Measurements from ENCODE around the gene UCHL5. TPM values are rescaled to one million over a fixed set of nuclear protein-coding genes. Genes with fewer than 3 reads are reported as not detected.

The UCHL5 gene
- polyA plus RNA-seq, 1 donor from 2014 or later = 28.8 TPM

DNA sequence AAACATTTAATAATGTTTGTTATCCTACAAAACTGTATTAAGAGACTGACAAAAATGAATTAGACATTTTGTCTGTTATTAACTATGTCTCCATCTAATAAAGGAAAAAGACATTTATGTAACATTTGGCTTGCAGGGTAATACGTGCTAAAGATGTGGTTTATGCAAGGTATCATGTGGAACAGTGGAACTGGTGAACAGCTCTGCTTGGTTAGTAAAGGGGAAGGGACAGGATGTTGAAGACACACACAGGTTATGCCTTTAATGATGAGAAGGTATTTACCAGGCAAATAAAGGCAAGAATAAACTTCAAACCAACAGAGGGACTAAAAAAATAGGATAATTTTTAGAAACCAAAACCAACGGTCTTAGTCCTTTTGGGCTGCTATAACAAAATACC is 93.1 kb downstream of the UCHL5 start:
- Histone ChIP-seq H3K4me2 (ENCODE audit: low read length) (no peak overlapping the region), H3K9ac (ENCODE audit: low read length) (no peak overlapping the region), H3K9me3 (ENCODE audit: low read length) (no peaks in the 10 kb centered on the region), H3K36me3 (ENCODE audit: insufficient read depth, low read length) (no peaks in the 10 kb centered on the region), H4K20me1 (ENCODE audit: insufficient read depth) (no peaks in the 10 kb centered on the region), H2AFZ (ENCODE audit: low read depth, low read length) (no peak overlapping the region), H3K9me2 (ENCODE audit: insufficient read depth, low read length) (no peaks in the 10 kb centered on the region), H3K79me2 (replicated peaks; ENCODE audit: insufficient read depth, low read length) (no peaks in the 10 kb centered on the region), H3K27me3 (ENCODE audit: insufficient read depth, low read depth, low read length) (no peaks in the 10 kb centered on the region), H3K27ac (ENCODE audit: low read length) (no peak overlapping the region), H3K4me3 (ENCODE audit: low read length) (no peak overlapping the region), H3F3A (ENCODE audit: insufficient read depth, low read length, poor library complexity, severe bottlenecking) (no peaks in the 10 kb centered on the region)
- no peak for TF ChIP-seq POLR2AphosphoS5 (IDR thresholded peaks at IDR 0.05)
- no peak for TF ChIP-seq MXI1 (conservative IDR thresholded peaks at IDR 0.05; ENCODE audit: poor library complexity, severe bottlenecking)
- TF ChIP-seq, protein P1, sequence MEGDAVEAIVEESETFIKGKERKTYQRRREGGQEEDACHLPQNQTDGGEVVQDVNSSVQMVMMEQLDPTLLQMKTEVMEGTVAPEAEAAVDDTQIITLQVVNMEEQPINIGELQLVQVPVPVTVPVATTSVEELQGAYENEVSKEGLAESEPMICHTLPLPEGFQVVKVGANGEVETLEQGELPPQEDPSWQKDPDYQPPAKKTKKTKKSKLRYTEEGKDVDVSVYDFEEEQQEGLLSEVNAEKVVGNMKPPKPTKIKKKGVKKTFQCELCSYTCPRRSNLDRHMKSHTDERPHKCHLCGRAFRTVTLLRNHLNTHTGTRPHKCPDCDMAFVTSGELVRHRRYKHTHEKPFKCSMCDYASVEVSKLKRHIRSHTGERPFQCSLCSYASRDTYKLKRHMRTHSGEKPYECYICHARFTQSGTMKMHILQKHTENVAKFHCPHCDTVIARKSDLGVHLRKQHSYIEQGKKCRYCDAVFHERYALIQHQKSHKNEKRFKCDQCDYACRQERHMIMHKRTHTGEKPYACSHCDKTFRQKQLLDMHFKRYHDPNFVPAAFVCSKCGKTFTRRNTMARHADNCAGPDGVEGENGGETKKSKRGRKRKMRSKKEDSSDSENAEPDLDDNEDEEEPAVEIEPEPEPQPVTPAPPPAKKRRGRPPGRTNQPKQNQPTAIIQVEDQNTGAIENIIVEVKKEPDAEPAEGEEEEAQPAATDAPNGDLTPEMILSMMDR (IDR thresholded peaks at IDR 0.05; ENCODE audit: poor library complexity, severe bottlenecking) = no peak
- no peak for TF ChIP-seq SMC3 (conservative IDR thresholded peaks at IDR 0.05; ENCODE audit: poor library complexity)
- no peak for TF ChIP-seq EZH2 (IDR thresholded peaks at IDR 0.05; ENCODE audit: borderline replicate concordance, insufficient read depth, low read length, poor library complexity, severe bottlenecking)
- TF ChIP-seq TAF1 (IDR thresholded peaks at IDR 0.05; ENCODE audit: low read depth) = no peak
- no peak for TF ChIP-seq EP300 (conservative IDR thresholded peaks at IDR 0.05; ENCODE audit: poor library complexity, severe bottlenecking)

DNA sequence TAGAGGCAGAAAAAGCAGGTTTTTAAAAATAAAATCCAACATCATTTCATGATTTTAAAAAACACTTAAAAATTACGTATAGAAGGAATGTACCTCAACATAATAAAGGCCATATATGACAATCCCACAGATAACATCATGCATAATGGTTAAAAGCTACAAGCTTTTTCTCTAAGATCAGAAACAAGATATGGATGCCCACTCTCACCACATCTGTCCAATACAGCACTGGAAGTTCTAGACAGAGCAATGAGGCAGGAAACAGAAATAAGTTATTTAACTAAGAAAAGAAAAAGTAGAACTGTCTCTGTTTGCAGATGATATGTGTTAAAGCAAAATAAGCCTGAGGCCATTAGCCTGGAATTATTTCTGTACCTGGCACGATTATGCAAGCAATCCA is 96.3 kb downstream of the UCHL5 start:
- no peak overlapping the region for H3K27ac ChIP-seq (ENCODE audit: low read length)
- H3K9me2 ChIP-seq (ENCODE audit: insufficient read depth, low read length) = no peaks in the 10 kb centered on the region
- no peaks in the 10 kb centered on the region for H4K20me1 ChIP-seq (ENCODE audit: insufficient read depth)
- H3K4me2 ChIP-seq (ENCODE audit: low read length) = no peak overlapping the region
- no peak for TF ChIP-seq EP300 (conservative IDR thresholded peaks at IDR 0.05; ENCODE audit: poor library complexity, severe bottlenecking)
- TF ChIP-seq POLR2AphosphoS5 (IDR thresholded peaks at IDR 0.05) = no peak
- TF ChIP-seq RAD21 (conservative IDR thresholded peaks at IDR 0.05) = no peak
- TF ChIP-seq, protein P1 (IDR thresholded peaks at IDR 0.05; ENCODE audit: poor library complexity, severe bottlenecking) = no peak
- TF ChIP-seq TAF1 (IDR thresholded peaks at IDR 0.05; ENCODE audit: low read depth) = no peak
- no peak for TF ChIP-seq MXI1 (conservative IDR thresholded peaks at IDR 0.05; ENCODE audit: poor library complexity, severe bottlenecking)
- no peaks in the 10 kb centered on the region for H3K9me3 ChIP-seq (ENCODE audit: low read length)
- no peaks in the 10 kb centered on the region for H3K27me3 ChIP-seq (ENCODE audit: insufficient read depth, low read depth, low read length)
- H2AFZ ChIP-seq (ENCODE audit: low read depth, low read length) = no peak overlapping the region
- H3K36me3 ChIP-seq (ENCODE audit: insufficient read depth, low read length) = no peaks in the 10 kb centered on the region
- H3K4me3 ChIP-seq (ENCODE audit: low read length) = no peak overlapping the region
- H3K9ac ChIP-seq (ENCODE audit: low read length) = no peak overlapping the region
- no peaks in the 10 kb centered on the region for H3F3A ChIP-seq (ENCODE audit: insufficient read depth, low read length, poor library complexity, severe bottlenecking)
- no peaks in the 10 kb centered on the region for H3K79me2 ChIP-seq (replicated peaks; ENCODE audit: insufficient read depth, low read length)

Small RNA genes lying within 50 kb of the gene (small RNA-seq; reads per million reads assigned to genes)
- 0 to 0.49 (median 0.08) reads per million in 3 experiments for gene SCARNA18B

Other genes with a start within 250 kb of the UCHL5 start
- 36.7 and 41.1 TPM in 2 replicates for gene RO60, start 252 bp upstream of the UCHL5 start, polyA plus RNA-seq
- gene GLRX2, start 46.1 kb upstream of the UCHL5 start, polyA plus RNA-seq = 4.8 and 6.6 TPM in 2 replicates
- 10.4 and 11.9 TPM in 2 replicates for gene CDC73, start 62.7 kb upstream of the UCHL5 start, polyA plus RNA-seq
- 12.3 and 12.4 TPM in 2 replicates for gene B3GALT2, start 127.3 kb upstream of the UCHL5 start, polyA plus RNA-seq